Aorta (tissue), 5 donors: Measurements from ENCODE around the gene OTULINL. TPM values are rescaled to one million over a fixed set of nuclear protein-coding genes. Genes with fewer than 3 reads are reported as not detected.

Experiments
- ATAC-seq: fragments of 200-7000 bp; cut with Tn5 transposase; one replicate; pipeline ENCODE4 v1.9.1; 2022; ENCODE audit warnings: moderate library complexity; ENCODE audit not compliant: low FRiP score
- DNase-seq, 2 donors: peaks; one replicate each; pipeline ENCODE4 v3.0.0-alpha.2; 2020
- H3K27ac ChIP-seq, 2 donors: one replicate each; pipeline ENCODE4 v1.5.1; 2013; ENCODE audit warnings: low read length in 2 of 2, mild to moderate bottlenecking in 2 of 2, moderate library complexity in 2 of 2, control low read depth in 1 of 2, inconsistent platforms in 1 of 2, low read depth in 1 of 2
- H3K27me3 ChIP-seq, 2 donors: one replicate each; pipeline ENCODE4 v1.6.1; 2013; ENCODE audit warnings: control low read depth in 1 of 2, low read length in 1 of 2, mild to moderate bottlenecking in 1 of 2, moderate library complexity in 1 of 2; ENCODE audit not compliant: insufficient read depth in 2 of 2, control insufficient read depth in 1 of 2
- H3K36me3 ChIP-seq, 2 donors: one replicate each; pipeline ENCODE4 v1.6.1; 2013; ENCODE audit warnings: control low read depth in 1 of 2, low read length in 1 of 2, mild to moderate bottlenecking in 1 of 2; ENCODE audit not compliant: insufficient read depth in 2 of 2, control insufficient read depth in 1 of 2
- H3K4me1 ChIP-seq, 2 donors: one replicate each; pipeline ENCODE4 v1.6.1; 2013; ENCODE audit warnings: low read length in 2 of 2, control low read depth in 1 of 2, mild to moderate bottlenecking in 1 of 2, moderate library complexity in 1 of 2; ENCODE audit not compliant: insufficient read depth in 2 of 2, control insufficient read depth in 1 of 2
- H3K4me3 ChIP-seq, 2 donors: one replicate each; pipeline ENCODE4 v1.5.1; 2013; ENCODE audit warnings: low read length in 2 of 2, control low read depth in 1 of 2, mild to moderate bottlenecking in 1 of 2
- H3K9me3 ChIP-seq: one replicate; pipeline ENCODE4 v1.6.1; 2013; ENCODE audit warnings: mild to moderate bottlenecking, low read length; ENCODE audit not compliant: control insufficient read depth
- WGBS, 2 donors: extraction: QIAGEN DNeasy Blood & Tissue Kit; methylation state at CpG; one replicate each; pipeline ENCODE4 v1.1.7; 2013; 5-methylcytosine and 5-hydroxymethylcytosine counted together
- intact Hi-C, 2 donors: fragments of 100-400 bp; cut with DNase I; formaldehyde crosslinking; loops; one replicate each; pipeline versions ENCODE4 v1.14.2 to v1.15.0; 2022
- polyA plus RNA-seq, 2 donors: library from polyadenylated mRNA; stranded (reverse); fragments of 200-250 nt; gene quantifications; one replicate each; pipeline ENCODE4 v1.2.3, GENCODE V29; 2013
- total RNA-seq, 2 donors: library from RNA; stranded (reverse); fragmentation: NEBNext Ultra II Directional; extraction: Animal tissue kit (Norgen Biotek cat#: 25700); gene quantifications; one replicate each; pipeline ENCODE4 v1.2.1, GENCODE V29; 2021
- donor health status: healthy with polysubstance abuse.
- donor health status: Bipolar disorder and iron deficiency.
- donor health status: DM: no; HTN: no; CAD: no.
- donor health status: DM: no; HTN: no; CAD: no.
- donor health status: DM: yes; HTN: yes; CAD: no.

OTULINL gene
- total and polyA plus RNA-seq, 4 donors: 0.69 to 17.6 (median 5.6) TPM

- 95 to 99% methylated on average over 4 of the region's 4 CpGs for WGBS, 2 donors
- Histone ChIP-seq H3K27me3 (peaks cover 0 to 2% of the 10 kb centered on the region in 2 donors), H3K36me3 (no peaks in the 10 kb centered on the region), H3K4me3 (no peak overlapping the region), H3K4me1 (no peaks in the 10 kb centered on the region), H3K9me3 (no peaks in the 10 kb centered on the region), H3K27ac (no peak overlapping the region)
- intact Hi-C loops: no loop called here
- DNase-seq: no peak
- ATAC-seq: no peak
These were observed 8.8 kb upstream of the OTULINL start for GRCh38 chr5:14572836-14573235.

GRCh38 chr5:14574096-14574495 is 7.5 kb upstream of the OTULINL start:
- ATAC-seq: no peak
- H3K9me3 ChIP-seq: no peaks in the 10 kb centered on the region
- DNase-seq: no peak
- no peaks in the 10 kb centered on the region for H3K36me3 ChIP-seq
- intact Hi-C loops: no loop called here
- no peak overlapping the region for H3K27ac ChIP-seq
- WGBS, 2 donors: 50% methylated on average over 3 of the region's 3 CpGs
- H3K4me1 ChIP-seq: no peaks in the 10 kb centered on the region
- H3K4me3 ChIP-seq: no peak overlapping the region
- peaks cover 0 to 2% of the 10 kb centered on the region in 2 donors for H3K27me3 ChIP-seq

GRCh38 chr5:14574891-14575508 is 6.6 kb upstream of the OTULINL start:
- Histone ChIP-seq H3K4me1 (no peaks in the 10 kb centered on the region), H3K27ac (no peak overlapping the region), H3K36me3 (no peaks in the 10 kb centered on the region), H3K27me3 (peaks cover 0 to 2% of the 10 kb centered on the region in 2 donors), H3K4me3 (no peak overlapping the region), H3K9me3 (no peaks in the 10 kb centered on the region)
- no peak for DNase-seq
- intact Hi-C loops: no loop called here
- 79 to 81% methylated on average over 2 of the region's 2 CpGs for WGBS, 2 donors
- ATAC-seq: no peak

GRCh38 chr5:14576206-14576605 is 5.4 kb upstream of the OTULINL start:
- no peaks in the 10 kb centered on the region for H3K9me3 ChIP-seq
- intact Hi-C loops: no loop called here
- no peak for ATAC-seq
- no peak for DNase-seq
- H3K36me3 ChIP-seq: no peaks in the 10 kb centered on the region
- no peak overlapping the region for H3K4me3 ChIP-seq
- WGBS, 2 donors: 82 to 84% methylated on average over 7 of the region's 7 CpGs
- no peak overlapping the region for H3K27ac ChIP-seq
- H3K27me3 ChIP-seq: peaks cover 0 to 2% of the 10 kb centered on the region in 2 donors
- H3K4me1 ChIP-seq: no peaks in the 10 kb centered on the region

- 94% methylated on average over 34 to 40 of the region's 40 CpGs for WGBS, 2 donors
- intact Hi-C loops: no loop called here
- no peak for DNase-seq
These were observed 4.4 kb upstream of the OTULINL start for GRCh38 chr5:14577079-14577725.

GRCh38 chr5:14577971-14578370 is 3.6 kb upstream of the OTULINL start:
- peaks cover 0 to 2% of the 10 kb centered on the region in 2 donors for H3K27me3 ChIP-seq
- H3K36me3 ChIP-seq: no peaks in the 10 kb centered on the region
- no peaks in the 10 kb centered on the region for H3K4me1 ChIP-seq
- 77 to 80% methylated on average over 4 of the region's 4 CpGs for WGBS, 2 donors
- no peak for DNase-seq
- intact Hi-C loops: no loop called here
- no peak for ATAC-seq
- H3K27ac ChIP-seq: no peak overlapping the region
- H3K4me3 ChIP-seq: no peak overlapping the region
- no peaks in the 10 kb centered on the region for H3K9me3 ChIP-seq

More at GRCh38 chr5:14577079-14577725, 4.4 kb upstream of the OTULINL start:
- Histone ChIP-seq H3K4me1 (no peaks in the 10 kb centered on the region), H3K36me3 (no peaks in the 10 kb centered on the region), H3K27me3 (peaks cover 0 to 2% of the 10 kb centered on the region in 2 donors), H3K27ac (no peak overlapping the region), H3K9me3 (no peaks in the 10 kb centered on the region), H3K4me3 (no peak overlapping the region)
- ATAC-seq: no peak

GRCh38 chr5:14579246-14579645 is 2.3 kb upstream of the OTULINL start:
- 84 to 87% methylated on average over 7 of the region's 7 CpGs for WGBS, 2 donors

GRCh38 chr5:14579731-14580397 is 1.7 kb upstream of the OTULINL start:
- Histone ChIP-seq H3K27me3 (peaks cover 0 to 2% of the 10 kb centered on the region in 2 donors), H3K27ac (no peak overlapping the region), H3K4me1 (no peaks in the 10 kb centered on the region), H3K4me3 (no peak overlapping the region), H3K36me3 (no peaks in the 10 kb centered on the region), H3K9me3 (no peaks in the 10 kb centered on the region)
- DNase-seq: no peak
- ATAC-seq: no peak
- 87 to 91% methylated on average over 4 of the region's 4 CpGs for WGBS, 2 donors
- intact Hi-C loops: no loop called here

More at GRCh38 chr5:14579246-14579645, 2.3 kb upstream of the OTULINL start:
- H3K4me3 ChIP-seq: no peak overlapping the region
- no peak overlapping the region for H3K27ac ChIP-seq
- DNase-seq (no peak), ATAC-seq (no peak)
- intact Hi-C loops: no loop called here
- peaks cover 0 to 2% of the 10 kb centered on the region in 2 donors for H3K27me3 ChIP-seq
- no peaks in the 10 kb centered on the region for H3K4me1 ChIP-seq
- no peaks in the 10 kb centered on the region for H3K36me3 ChIP-seq
- H3K9me3 ChIP-seq: no peaks in the 10 kb centered on the region
